ENCODE measurements around the gene MED27. TPM values are rescaled to one million over a fixed set of nuclear protein-coding genes. Genes with fewer than 3 reads are reported as not detected.

MED27 gene
- total and polyA plus RNA-seq, 2 experiments from 2014 or later: 17.2 to 32.1 TPM

DNA sequence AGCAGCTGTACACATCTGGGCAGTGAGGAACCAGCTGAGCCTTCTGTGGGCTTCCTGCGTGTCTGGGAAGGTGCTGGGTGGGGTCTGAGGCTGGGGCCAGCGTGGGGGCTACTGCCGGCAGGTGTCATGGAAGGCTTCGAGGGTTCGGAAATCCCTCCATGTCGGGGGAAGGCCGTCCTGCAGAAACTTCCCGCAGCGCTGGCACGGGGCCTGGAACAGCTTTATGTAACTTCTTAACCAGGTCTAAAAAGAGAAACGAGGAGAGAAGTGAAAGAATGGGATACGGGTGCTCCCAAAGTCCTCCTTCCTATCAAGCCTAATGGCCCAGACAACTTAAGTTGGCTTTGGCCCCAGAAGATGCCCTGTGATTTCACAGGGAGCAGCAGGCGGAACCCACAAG, 219.2 kb downstream of the MED27 start:
- WGBS (ENCODE audit: low lambda C conversion rate, missing lambda C conversion rate): 96% methylated on average over 13 of the region's 13 CpGs
- TF ChIP-seq CTCF (IDR thresholded peaks at IDR 0.05; ENCODE audit: poor library complexity) (no peak), EZH2 (IDR thresholded peaks at IDR 0.05; ENCODE audit: borderline replicate concordance) (no peak), EZH2phosphoT487 (IDR thresholded peaks at IDR 0.05; ENCODE audit: low read depth, severe bottlenecking, unreplicated experiment) (no peak)
- H3K27ac ChIP-seq: no peak overlapping the region
- H3K79me2 ChIP-seq: no peaks in the 10 kb centered on the region
- H3K4me1 ChIP-seq (ENCODE audit: insufficient read depth): no peaks in the 10 kb centered on the region
- H3K36me3 ChIP-seq (replicated peaks; ENCODE audit: insufficient read depth, low read depth): no peaks in the 10 kb centered on the region
- H2AFZ ChIP-seq: no peak overlapping the region
- no peaks in the 10 kb centered on the region for H3K9me2 ChIP-seq (replicated peaks; ENCODE audit: insufficient read depth)
- H3K4me2 ChIP-seq: no peak overlapping the region
- H4K20me1 ChIP-seq (ENCODE audit: insufficient read depth, poor library complexity, severe bottlenecking): no peaks in the 10 kb centered on the region
- no peak for DNase-seq (ENCODE audit: low spot score)
- no peak overlapping the region for H3K4me3 ChIP-seq
- H3K9me3 ChIP-seq (ENCODE audit: low read depth): no peaks in the 10 kb centered on the region
- no peaks in the 10 kb centered on the region for H3K27me3 ChIP-seq

DNA sequence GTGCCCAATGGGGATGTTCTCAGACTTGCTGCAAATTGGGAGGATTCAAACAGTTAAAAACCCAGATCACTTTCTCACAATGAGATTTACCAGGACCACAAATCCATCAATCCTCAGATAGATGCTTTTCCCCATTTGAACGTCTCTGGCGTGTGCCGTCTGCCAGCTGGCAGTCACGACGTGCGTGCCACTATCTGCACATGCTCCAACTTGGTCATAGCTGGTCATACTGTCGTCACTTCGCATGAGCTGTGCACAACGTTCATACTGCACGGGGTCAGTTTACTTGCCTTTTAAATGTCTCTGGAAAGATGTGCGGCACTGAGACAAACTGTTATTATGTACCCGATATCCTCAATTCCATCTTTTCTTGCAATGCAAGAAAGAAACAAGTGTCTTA, 221.5 kb downstream of the MED27 start:
- Histone ChIP-seq H4K20me1 (ENCODE audit: insufficient read depth, poor library complexity, severe bottlenecking) (no peaks in the 10 kb centered on the region), H3K79me2 (no peaks in the 10 kb centered on the region), H3K27me3 (no peaks in the 10 kb centered on the region), H3K9me3 (ENCODE audit: low read depth) (no peaks in the 10 kb centered on the region), H3K4me3 (no peak overlapping the region), H3K36me3 (replicated peaks; ENCODE audit: insufficient read depth, low read depth) (no peaks in the 10 kb centered on the region), H3K9me2 (replicated peaks; ENCODE audit: insufficient read depth) (no peaks in the 10 kb centered on the region), H3K27ac (no peak overlapping the region), H2AFZ (no peak overlapping the region), H3K4me2 (no peak overlapping the region), H3K4me1 (ENCODE audit: insufficient read depth) (no peaks in the 10 kb centered on the region)
- DNase-seq (ENCODE audit: low spot score): no peak
- WGBS (ENCODE audit: low lambda C conversion rate, missing lambda C conversion rate): 83% methylated on average over 12 of the region's 12 CpGs
- TF ChIP-seq EZH2phosphoT487 (IDR thresholded peaks at IDR 0.05; ENCODE audit: low read depth, severe bottlenecking, unreplicated experiment) (no peak), CTCF (IDR thresholded peaks at IDR 0.05; ENCODE audit: poor library complexity) (no peak), EZH2 (IDR thresholded peaks at IDR 0.05; ENCODE audit: borderline replicate concordance) (no peak)

DNA sequence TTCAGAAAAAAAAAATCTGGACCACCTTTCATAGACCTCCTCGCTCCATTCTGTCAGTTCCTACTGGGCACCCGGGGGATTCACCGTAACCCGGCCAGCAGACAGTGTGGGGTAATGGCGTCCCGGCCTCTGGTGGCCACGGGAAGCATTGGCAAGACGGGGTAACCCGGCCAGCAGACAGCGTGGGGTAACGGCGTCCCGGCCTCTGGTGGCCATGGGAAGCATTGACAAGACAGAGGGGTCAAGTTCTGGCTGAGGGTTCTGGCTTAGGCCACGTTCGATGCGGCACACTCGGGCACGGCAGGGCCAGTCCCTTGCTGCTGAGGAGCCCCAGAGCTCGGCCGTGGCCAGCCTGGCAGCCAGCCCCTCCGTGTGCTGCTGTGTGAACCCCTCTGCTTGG, 223.6 kb downstream of the MED27 start:
- Histone ChIP-seq H3K4me3 (no peak overlapping the region), H3K79me2 (no peaks in the 10 kb centered on the region), H3K4me1 (ENCODE audit: insufficient read depth) (no peaks in the 10 kb centered on the region), H3K27ac (no peak overlapping the region), H3K9me3 (ENCODE audit: low read depth) (no peaks in the 10 kb centered on the region), H3K27me3 (no peaks in the 10 kb centered on the region), H4K20me1 (ENCODE audit: insufficient read depth, poor library complexity, severe bottlenecking) (no peaks in the 10 kb centered on the region), H3K4me2 (no peak overlapping the region), H3K36me3 (replicated peaks; ENCODE audit: insufficient read depth, low read depth) (no peaks in the 10 kb centered on the region), H3K9me2 (replicated peaks; ENCODE audit: insufficient read depth) (no peaks in the 10 kb centered on the region), H2AFZ (no peak overlapping the region)
- no peak for TF ChIP-seq EZH2phosphoT487 (IDR thresholded peaks at IDR 0.05; ENCODE audit: low read depth, severe bottlenecking, unreplicated experiment)
- no peak for TF ChIP-seq CTCF (IDR thresholded peaks at IDR 0.05; ENCODE audit: poor library complexity)
- TF ChIP-seq EZH2 (IDR thresholded peaks at IDR 0.05; ENCODE audit: borderline replicate concordance): no peak
- DNase-seq (ENCODE audit: low spot score): no peak
- 76% methylated on average over 20 of the region's 21 CpGs for WGBS (ENCODE audit: low lambda C conversion rate, missing lambda C conversion rate)

All from hepatocyte (in vitro differentiated cells).